H9 (cell line): Measurements from ENCODE around the gene MICALL1. TPM values are rescaled to one million over a fixed set of nuclear protein-coding genes. Genes with fewer than 3 reads are reported as not detected.

Source experiments
- DNase-seq: peaks from one replicate; pipeline ENCODE4 v3.0.0-alpha.2; 2017
- H2AFZ ChIP-seq: one replicate; pipeline ENCODE4 v1.6.1; 2013; ENCODE audit warnings: mild to moderate bottlenecking, low read length, control low read depth, moderate library complexity
- H2AK5ac ChIP-seq: 2 replicates; pipeline ENCODE4 v1.6.1; 2013; ENCODE audit warnings: low read length, control low read depth, mixed read lengths; ENCODE audit not compliant: insufficient read length
- H2BK120ac ChIP-seq: one replicate; pipeline ENCODE4 v1.6.1; 2013; ENCODE audit warnings: low read depth, mild to moderate bottlenecking, low read length, control low read depth, inconsistent platforms; ENCODE audit not compliant: poor library complexity, severe bottlenecking
- H2BK12ac ChIP-seq: 2 replicates; pipeline ENCODE4 v1.6.1; 2013; ENCODE audit warnings: low read length, control low read depth, mixed read lengths, low read depth; ENCODE audit not compliant: insufficient read length
- H2BK15ac ChIP-seq: 2 replicates; pipeline ENCODE4 v1.6.1; 2013; ENCODE audit warnings: low read depth, low read length, control low read depth
- H2BK20ac ChIP-seq: one replicate; pipeline ENCODE4 v1.6.1; 2013; ENCODE audit warnings: low read depth, mild to moderate bottlenecking, low read length, control low read depth, inconsistent platforms; ENCODE audit not compliant: poor library complexity, severe bottlenecking
- H2BK5ac ChIP-seq: 2 replicates; pipeline ENCODE4 v1.6.1; 2013; ENCODE audit warnings: low read length, control low read depth, mixed read lengths; ENCODE audit not compliant: insufficient read length
- H3K14ac ChIP-seq: 2 replicates; pipeline ENCODE4 v1.6.1; 2013; ENCODE audit warnings: low read length, control low read depth; ENCODE audit not compliant: insufficient read depth
- H3K18ac ChIP-seq: 2 replicates; pipeline ENCODE4 v1.6.1; 2013; ENCODE audit warnings: low read depth, mild to moderate bottlenecking, mixed read lengths, low read length, control low read depth; ENCODE audit not compliant: insufficient read length
- H3K23ac ChIP-seq: 2 replicates; pipeline ENCODE4 v1.6.1; 2013; ENCODE audit warnings: low read length, control low read depth, mixed read lengths, low read depth; ENCODE audit not compliant: insufficient read length
- H3K23me2 ChIP-seq: 2 replicates; pipeline ENCODE4 v1.6.1; 2013; ENCODE audit warnings: low read depth, mild to moderate bottlenecking, mixed read lengths, low read length, control low read depth; ENCODE audit not compliant: insufficient read length, poor library complexity, severe bottlenecking
- H3K27ac ChIP-seq: 2 replicates; pipeline ENCODE4 v1.5.1; 2013; ENCODE audit warnings: low read length, control low read depth, mixed read lengths, low read depth; ENCODE audit not compliant: insufficient read length
- H3K27me3 ChIP-seq: 2 replicates; pipeline ENCODE4 v1.6.1; 2013; ENCODE audit warnings: low read length, control low read depth, inconsistent platforms; ENCODE audit not compliant: insufficient read depth
- H3K4ac ChIP-seq: 2 replicates; pipeline ENCODE4 v1.6.1; 2013; ENCODE audit warnings: low read depth, mild to moderate bottlenecking, control low read depth, inconsistent platforms, low read length, moderate library complexity
- H3K4me1 ChIP-seq: 2 replicates; pipeline ENCODE4 v1.6.1; 2013; ENCODE audit warnings: low read length, control low read depth, inconsistent platforms; ENCODE audit not compliant: insufficient read depth
- H3K4me2 ChIP-seq: 2 replicates; pipeline ENCODE4 v1.6.1; 2013; ENCODE audit warnings: low read length, control low read depth, mixed read lengths; ENCODE audit not compliant: insufficient read length, insufficient read depth
- H3K56ac ChIP-seq: 2 replicates; pipeline ENCODE4 v1.6.1; 2013; ENCODE audit warnings: low read depth, mild to moderate bottlenecking, mixed read lengths, low read length, control low read depth; ENCODE audit not compliant: insufficient read length
- H3K79me1 ChIP-seq: 2 replicates; pipeline ENCODE4 v1.6.1; 2013; ENCODE audit warnings: low read depth, mild to moderate bottlenecking, moderate library complexity, low read length, control low read depth, inconsistent platforms; ENCODE audit not compliant: insufficient read depth, poor library complexity, severe bottlenecking
- H3K79me2 ChIP-seq: 2 replicates; pipeline ENCODE4 v1.6.1; 2013; ENCODE audit warnings: low read length, control low read depth, inconsistent platforms; ENCODE audit not compliant: insufficient read depth
- H3K9ac ChIP-seq: 2 replicates; pipeline ENCODE4 v1.6.1; 2013; ENCODE audit warnings: low read length, control low read depth, mixed read lengths; ENCODE audit not compliant: insufficient read length; ENCODE audit errors: extremely low read depth
- H3K9me3 ChIP-seq: one replicate; pipeline ENCODE4 v1.6.1; 2013; ENCODE audit warnings: low read depth, low read length, inconsistent platforms; ENCODE audit not compliant: control insufficient read depth
- H3T11ph ChIP-seq: one replicate; pipeline ENCODE4 v1.6.1; 2013; ENCODE audit warnings: mild to moderate bottlenecking, low read length, control low read depth, inconsistent platforms
- H4K20me1 ChIP-seq: one replicate; pipeline ENCODE4 v1.6.1; 2013; ENCODE audit not compliant: control insufficient read depth, insufficient read length, insufficient read depth
- H4K5ac ChIP-seq: 2 replicates; pipeline ENCODE4 v1.6.1; 2013; ENCODE audit warnings: low read depth, mild to moderate bottlenecking, mixed read lengths, low read length, control low read depth; ENCODE audit not compliant: insufficient read length
- H4K8ac ChIP-seq: replicated peaks from 2 replicates; pipeline ENCODE4 v1.6.1; 2013; ENCODE audit warnings: low read length, control low read depth, mixed read lengths, low read depth; ENCODE audit not compliant: insufficient read length
- H4K91ac ChIP-seq: 2 replicates; pipeline ENCODE4 v1.6.1; 2013; ENCODE audit warnings: low read depth, mild to moderate bottlenecking, moderate library complexity, mixed read lengths, low read length, control low read depth; ENCODE audit not compliant: insufficient read length
- H3K27ac Mint-ChIP-seq, 3 experiments: 2 replicates in 2 of 3; 3 replicates in 1 of 3; pipeline ENCODE4 v1.8.0; 2020 to 2021; ENCODE audit warnings: mixed read lengths in 3 of 3, mild to moderate bottlenecking in 1 of 3, moderate library complexity in 1 of 3
- H3K27me3 Mint-ChIP-seq: 2 replicates; pipeline ENCODE4 v1.8.0; 2021; ENCODE audit warnings: low read depth, mild to moderate bottlenecking, moderate library complexity, mixed read lengths
- H3K36me3 Mint-ChIP-seq, 3 experiments: 2 replicates in 2 of 3; 3 replicates in 1 of 3; pipeline ENCODE4 v1.8.0; 2020 to 2021; ENCODE audit warnings: low read depth in 3 of 3, mixed read lengths in 3 of 3; ENCODE audit not compliant: insufficient read depth in 1 of 3
- H3K4me1 Mint-ChIP-seq, 2 experiments: 2 replicates each; pipeline ENCODE4 v1.8.0; 2020; ENCODE audit warnings: mixed read lengths in 2 of 2
- H3K4me3 Mint-ChIP-seq, 2 experiments: 2 replicates in 1 of 2; 3 replicates in 1 of 2; pipeline ENCODE4 v1.8.0; 2020 to 2021; ENCODE audit warnings: mild to moderate bottlenecking in 2 of 2, mixed read lengths in 2 of 2, moderate library complexity in 1 of 2
- H3K9me3 Mint-ChIP-seq, 2 experiments: 2 replicates in 1 of 2; 3 replicates in 1 of 2; pipeline ENCODE4 v1.8.0; 2020; ENCODE audit warnings: mild to moderate bottlenecking in 2 of 2, mixed read lengths in 2 of 2, moderate library complexity in 1 of 2
- CTCF ChIP-seq: fragments of 200-600 bp; sonication (generic); conservative IDR thresholded peaks from 3 replicates; pipeline ENCODE4 v1.8.0; 2021; ENCODE audit warnings: antibody characterized with exemption, mild to moderate bottlenecking
- WGBS: extraction: QIAGEN DNeasy Blood & Tissue Kit; methylation state at CpG from one replicate; pipeline ENCODE4 v1.1.7; 2013; ENCODE audit warnings: missing lambda C conversion rate, low lambda C conversion rate, mixed read lengths; ENCODE audit not compliant: insufficient read length; ENCODE audit errors: extremely low coverage; 5-methylcytosine and 5-hydroxymethylcytosine counted together
- total RNA-seq: library from RNA; stranded (reverse); gene quantifications from 2 replicates; pipeline ENCODE4 v1.2.1, GENCODE V29; 2021

Gene MICALL1
- total RNA-seq, 1 experiment from 2014 or later = 33.3 TPM

GRCh38 chr22:37967637-37968451, 61.7 kb downstream of the MICALL1 start:
- WGBS = no CpG with 5 or more reads among the region's 14 CpGs
- Histone ChIP-seq H3K14ac (no peak overlapping the region), H2BK120ac (no peak overlapping the region), H4K5ac (no peak overlapping the region), H4K8ac (no peak overlapping the region), H3T11ph (no peak overlapping the region), H3K4me1 (no peaks in the 10 kb centered on the region; the same call in 1 of the 2 replicates), H3K79me2 (no peaks in the 10 kb centered on the region), H4K91ac (no peak overlapping the region), H3K79me1 (no peaks in the 10 kb centered on the region), H3K9ac (no peak overlapping the region), H4K20me1 (peaks cover 3% of the 10 kb centered on the region), H2BK20ac (no peak overlapping the region), H3K27ac (no peak overlapping the region), H3K4me2 (no peak overlapping the region), H2AK5ac (no peak overlapping the region), H2BK12ac (no peak overlapping the region), H3K18ac (no peak overlapping the region), H2BK15ac (no peak overlapping the region), H3K9me3 (no peaks in the 10 kb centered on the region), H2AFZ (no peak overlapping the region), H3K27me3 (no peaks in the 10 kb centered on the region), H3K23me2 (no peaks in the 10 kb centered on the region), H3K4ac (no peak overlapping the region), H3K23ac (no peak overlapping the region), H2BK5ac (no peak overlapping the region), H3K56ac (no peak overlapping the region)
- Mint-ChIP-seq H3K27me3 (no peaks in the 10 kb centered on the region; the same call in 1 of the 2 replicates), H3K27ac (peak overlapping the region in 1 of 3 experiments; percentile 59; a peak in 3 of 7 replicates), H3K9me3 (0 out of 5 replicates have a peak, but pooled peaks cover 0 to 3% of the 10 kb centered on the region in 2 experiments), H3K4me3 (no peak overlapping the region; a peak in 2 of 5 replicates), H3K4me1 (peaks cover 36 to 43% of the 10 kb centered on the region in 2 experiments), H3K36me3 (peaks cover 18 to 54% (median 41%) of the 10 kb centered on the region in 3 experiments; a peak in 6 of 7 replicates)
- TF ChIP-seq CTCF = no peak
- DNase-seq = no peak
